GM18511 (cell line): ENCODE data around the gene RNF212.
"Not testable (repeated sequence)": the region's sequence is repeated elsewhere in the genome, so short reads cannot be mapped to it uniquely, and the experiment has no call there.

Experiments
- ATAC-seq: cut with Tn5 transposase; IDR thresholded peaks from one replicate; pipeline ENCODE4 v1.9.1; 2021; ENCODE audit warnings: mild to moderate bottlenecking, moderate library complexity; ENCODE audit not compliant: unreplicated experiment

RNF212 gene

GRCh38 chr4:1072830-1073446, 40.4 kb downstream of the RNF212 start:
- ATAC-seq: no peak

GRCh38 chr4:1069394-1069793, 44.0 kb downstream of the RNF212 start:
- ATAC-seq: no peak

- ATAC-seq: no peak
These were observed 47.6 kb downstream of the RNF212 start for GRCh38 chr4:1065732-1066131.

GRCh38 chr4:1062419-1062818, 50.9 kb downstream of the RNF212 start:
- no peak for ATAC-seq

- no peak for ATAC-seq
These were observed 51.6 kb downstream of the RNF212 start for GRCh38 chr4:1061760-1062159.

- ATAC-seq: no peak
These were observed 52.2 kb downstream of the RNF212 start for GRCh38 chr4:1061056-1061700.

GRCh38 chr4:1060621-1061020, 52.7 kb downstream of the RNF212 start:
- no peak for ATAC-seq

GRCh38 chr4:1060121-1060520, 53.2 kb downstream of the RNF212 start:
- no peak for ATAC-seq

GRCh38 chr4:1058997-1059665, 54.2 kb downstream of the RNF212 start:
- no peak for ATAC-seq

- no peak for ATAC-seq
These were observed 55.0 kb downstream of the RNF212 start for GRCh38 chr4:1058198-1058996.

- no peak for ATAC-seq
These were observed 56.0 kb downstream of the RNF212 start for GRCh38 chr4:1057403-1057745.

- ATAC-seq: no peak
These were observed 56.5 kb downstream of the RNF212 start for GRCh38 chr4:1056671-1057402.

- peak; percentile 68 for ATAC-seq
These were observed 57.4 kb downstream of the RNF212 start for GRCh38 chr4:1055721-1056590.

GRCh38 chr4:1055243-1055701, 58.1 kb downstream of the RNF212 start:
- ATAC-seq: not testable (repeated sequence)

GRCh38 chr4:1054696-1055242, 58.6 kb downstream of the RNF212 start:
- not testable (repeated sequence) for ATAC-seq

GRCh38 chr4:1053891-1054290, 59.5 kb downstream of the RNF212 start:
- not testable (repeated sequence) for ATAC-seq

GRCh38 chr4:1053080-1053661, 60.2 kb downstream of the RNF212 start:
- no peak for ATAC-seq

GRCh38 chr4:1052231-1052671, 61.1 kb downstream of the RNF212 start:
- no peak for ATAC-seq

- ATAC-seq: no peak
These were observed 61.9 kb downstream of the RNF212 start for GRCh38 chr4:1051472-1051871.
